Prostate gland (tissue), 2 donors: ENCODE data around the gene SEMA4F.

Experiments used
- POLR2A ChIP-seq: fragments of 450-650 bp; IDR thresholded peaks from one replicate; pipeline ENCODE4 v1.6.1; 2016; ENCODE audit warnings: antibody characterized with exemption, mild to moderate bottlenecking
- TF ChIP-seq, protein P1 (sequence below), 4 experiments: fragments of 200-600 bp in 2 of 4; fragments of 450-650 bp in 2 of 4; sonication (generic) in 2 of 4; IDR thresholded peaks; 1 replicate in 3 of 4; 2 replicates in 1 of 4; pipeline ENCODE4 v1.5.1; 2016 to 2019; ENCODE audit warnings: antibody characterized with exemption in 4 of 4, mild to moderate bottlenecking in 2 of 4, moderate library complexity in 2 of 4

DNA sequence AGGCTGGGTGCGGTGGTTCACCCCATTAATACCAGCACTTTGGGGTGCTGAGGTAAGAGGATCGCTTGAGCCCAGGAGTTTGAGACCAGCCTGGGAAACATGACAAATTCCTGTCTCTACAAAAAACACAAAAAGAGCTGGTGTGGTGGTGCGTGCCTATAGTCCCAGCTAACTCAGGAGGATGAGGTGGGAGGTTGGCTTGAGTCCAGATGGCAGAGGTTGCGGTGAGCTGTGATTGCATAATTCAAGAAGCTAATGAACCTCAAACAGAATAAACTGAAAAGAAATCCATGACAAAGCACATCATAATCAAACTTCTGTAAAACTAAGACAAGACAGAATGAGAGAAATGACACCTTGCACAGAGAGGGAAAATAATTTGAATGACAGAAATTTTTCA lies 54.8 kb downstream of the SEMA4F start:
- no peak for TF ChIP-seq POLR2A
- TF ChIP-seq, protein P1, sequence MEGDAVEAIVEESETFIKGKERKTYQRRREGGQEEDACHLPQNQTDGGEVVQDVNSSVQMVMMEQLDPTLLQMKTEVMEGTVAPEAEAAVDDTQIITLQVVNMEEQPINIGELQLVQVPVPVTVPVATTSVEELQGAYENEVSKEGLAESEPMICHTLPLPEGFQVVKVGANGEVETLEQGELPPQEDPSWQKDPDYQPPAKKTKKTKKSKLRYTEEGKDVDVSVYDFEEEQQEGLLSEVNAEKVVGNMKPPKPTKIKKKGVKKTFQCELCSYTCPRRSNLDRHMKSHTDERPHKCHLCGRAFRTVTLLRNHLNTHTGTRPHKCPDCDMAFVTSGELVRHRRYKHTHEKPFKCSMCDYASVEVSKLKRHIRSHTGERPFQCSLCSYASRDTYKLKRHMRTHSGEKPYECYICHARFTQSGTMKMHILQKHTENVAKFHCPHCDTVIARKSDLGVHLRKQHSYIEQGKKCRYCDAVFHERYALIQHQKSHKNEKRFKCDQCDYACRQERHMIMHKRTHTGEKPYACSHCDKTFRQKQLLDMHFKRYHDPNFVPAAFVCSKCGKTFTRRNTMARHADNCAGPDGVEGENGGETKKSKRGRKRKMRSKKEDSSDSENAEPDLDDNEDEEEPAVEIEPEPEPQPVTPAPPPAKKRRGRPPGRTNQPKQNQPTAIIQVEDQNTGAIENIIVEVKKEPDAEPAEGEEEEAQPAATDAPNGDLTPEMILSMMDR (IDR thresholded peaks at IDR 0.05) = no peak
